Measurements from ENCODE around the gene DUSP15.

- TF ChIP-seq, protein P1, sequence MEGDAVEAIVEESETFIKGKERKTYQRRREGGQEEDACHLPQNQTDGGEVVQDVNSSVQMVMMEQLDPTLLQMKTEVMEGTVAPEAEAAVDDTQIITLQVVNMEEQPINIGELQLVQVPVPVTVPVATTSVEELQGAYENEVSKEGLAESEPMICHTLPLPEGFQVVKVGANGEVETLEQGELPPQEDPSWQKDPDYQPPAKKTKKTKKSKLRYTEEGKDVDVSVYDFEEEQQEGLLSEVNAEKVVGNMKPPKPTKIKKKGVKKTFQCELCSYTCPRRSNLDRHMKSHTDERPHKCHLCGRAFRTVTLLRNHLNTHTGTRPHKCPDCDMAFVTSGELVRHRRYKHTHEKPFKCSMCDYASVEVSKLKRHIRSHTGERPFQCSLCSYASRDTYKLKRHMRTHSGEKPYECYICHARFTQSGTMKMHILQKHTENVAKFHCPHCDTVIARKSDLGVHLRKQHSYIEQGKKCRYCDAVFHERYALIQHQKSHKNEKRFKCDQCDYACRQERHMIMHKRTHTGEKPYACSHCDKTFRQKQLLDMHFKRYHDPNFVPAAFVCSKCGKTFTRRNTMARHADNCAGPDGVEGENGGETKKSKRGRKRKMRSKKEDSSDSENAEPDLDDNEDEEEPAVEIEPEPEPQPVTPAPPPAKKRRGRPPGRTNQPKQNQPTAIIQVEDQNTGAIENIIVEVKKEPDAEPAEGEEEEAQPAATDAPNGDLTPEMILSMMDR (IDR thresholded peaks at IDR 0.05) = no peak
- no peak for TF ChIP-seq POLR2A (IDR thresholded peaks at IDR 0.05)
Measured at GRCh38 chr20:31821427-31821826, 48.9 kb downstream of the DUSP15 start.

Measured in sigmoid colon (tissue), 3 donors.